HG03280 (cell line): ENCODE data around the gene TSPY2.
"Not testable (repeated sequence)": the region's sequence is repeated elsewhere in the genome, so short reads cannot be mapped to it uniquely, and the experiment has no call there.

ENCODE experiments used
- ATAC-seq: cut with Tn5 transposase; IDR thresholded peaks from one replicate; pipeline ENCODE4 v1.9.1; 2021; ENCODE audit warnings: mild to moderate bottlenecking, moderate library complexity; ENCODE audit not compliant: unreplicated experiment

The TSPY2 gene

DNA sequence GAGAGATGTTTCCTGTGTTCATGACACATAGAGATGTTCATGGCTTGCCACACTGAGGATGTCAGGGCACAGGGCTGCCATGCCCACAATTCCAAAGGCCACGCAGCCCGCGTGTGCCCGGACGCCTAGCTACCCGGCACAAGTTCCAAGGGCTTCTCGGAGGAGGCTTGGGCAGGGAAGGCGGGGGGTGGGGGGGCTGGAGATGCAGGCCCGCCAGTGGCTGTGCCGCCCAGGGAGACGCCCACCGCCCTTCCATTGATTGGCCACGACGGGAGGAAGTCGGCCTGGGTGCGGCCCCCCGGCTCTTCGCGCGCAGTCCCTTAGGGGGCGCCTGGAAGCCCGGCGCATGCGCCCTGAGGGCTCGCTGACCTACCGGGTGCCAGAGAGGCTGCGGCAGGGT, at the start of gene TSPY2:
TSPY2 (plus strand) TSS at position 301 of the 400 bp plus-strand sequence; CDS start at position 347, 46 bp downstream.
- ATAC-seq: not testable (repeated sequence)

GRCh38 chrY:6209565-6209964, 36.5 kb upstream of the TSPY2 start:
- not testable (repeated sequence) for ATAC-seq

GRCh38 chrY:6217045-6217444, 29.0 kb upstream of the TSPY2 start:
- not testable (repeated sequence) for ATAC-seq

DNA sequence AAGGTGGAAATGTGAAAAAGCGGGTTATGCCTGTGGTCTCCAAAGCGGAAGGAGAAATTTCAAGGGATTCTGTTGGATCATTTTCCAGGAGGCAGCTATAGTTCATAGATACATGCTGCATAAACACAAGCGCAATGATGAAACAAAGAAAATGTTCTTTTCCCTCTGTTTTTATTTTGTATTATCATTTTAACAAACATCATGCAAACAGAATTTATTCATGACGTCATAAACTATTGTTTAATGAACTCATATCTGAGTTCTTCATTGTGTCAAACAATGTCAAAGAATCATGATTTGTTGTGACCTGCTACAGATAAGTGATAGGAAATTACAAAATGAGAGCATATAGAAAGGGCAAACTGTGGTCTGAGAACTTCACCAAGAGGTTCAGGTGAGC, 23.8 kb downstream of the TSPY2 start:
- not testable (repeated sequence) for ATAC-seq
